T-helper 2 cell (primary cell): Measurements from ENCODE around the gene ZNRF2.

Source experiments
- DNase-seq, 5 experiments: peaks; one replicate each; pipeline versions ENCODE4 v3.0.0 to v3.0.0-alpha.2; 2012 to 2022

Gene ZNRF2

GRCh38 chr7:30322271-30323005, 38.0 kb downstream of the ZNRF2 start:
- DNase-seq, result peak in 1 of 5 experiments; percentile 80

GRCh38 chr7:30323006-30323355, 38.6 kb downstream of the ZNRF2 start:
- DNase-seq, result peak in 1 of 5 experiments; percentile 84

GRCh38 chr7:30327813-30328212, 43.4 kb downstream of the ZNRF2 start:
- no peak for DNase-seq

GRCh38 chr7:30328381-30328780, 44.0 kb downstream of the ZNRF2 start:
- no peak for DNase-seq

GRCh38 chr7:30329716-30330115, 45.3 kb downstream of the ZNRF2 start:
- no peak for DNase-seq

- DNase-seq, result peak in 3 of 5 experiments; percentile 10 to 94 (median 46)
Observed at GRCh38 chr7:30330134-30331111, 46.0 kb downstream of the ZNRF2 start.

- no peak for DNase-seq
Observed at GRCh38 chr7:30331338-30331737, 46.9 kb downstream of the ZNRF2 start.

GRCh38 chr7:30332549-30332948, 48.2 kb downstream of the ZNRF2 start:
- no peak for DNase-seq

- DNase-seq, result peak in 1 of 5 experiments; percentile 16
Observed at GRCh38 chr7:30335763-30336487, 51.5 kb downstream of the ZNRF2 start.

GRCh38 chr7:30344513-30344912, 60.1 kb downstream of the ZNRF2 start:
- no peak for DNase-seq

- peak in 1 of 5 experiments; percentile 35 for DNase-seq
Observed at GRCh38 chr7:30347226-30348082, 63.1 kb downstream of the ZNRF2 start.

- peak in 4 of 5 experiments; percentile 10 to 96 (median 50) for DNase-seq
Observed at GRCh38 chr7:30348083-30348560, 63.7 kb downstream of the ZNRF2 start.

GRCh38 chr7:30349170-30349569, 64.8 kb downstream of the ZNRF2 start:
- DNase-seq, result no peak

- no peak for DNase-seq
Observed at GRCh38 chr7:30349816-30350215, 65.4 kb downstream of the ZNRF2 start.

GRCh38 chr7:30351286-30351685, 66.9 kb downstream of the ZNRF2 start:
- no peak for DNase-seq

GRCh38 chr7:30351724-30352123, 67.3 kb downstream of the ZNRF2 start:
- DNase-seq, result no peak

- DNase-seq, result peak in 1 of 5 experiments; percentile 51
Observed at GRCh38 chr7:30352169-30352568, 67.8 kb downstream of the ZNRF2 start.

- no peak for DNase-seq
Observed at GRCh38 chr7:30353532-30353931, 69.1 kb downstream of the ZNRF2 start.

GRCh38 chr7:30353932-30354607, 69.7 kb downstream of the ZNRF2 start:
- no peak for DNase-seq

- DNase-seq, result no peak
Observed at GRCh38 chr7:30354791-30355190, 70.4 kb downstream of the ZNRF2 start.

- DNase-seq, result no peak
Observed at GRCh38 chr7:30359957-30360356, 75.6 kb downstream of the ZNRF2 start.
